8988T (cell line): ENCODE data around the gene ING3.
"Not testable (repeated sequence)": the region's sequence is repeated elsewhere in the genome, so short reads cannot be mapped to it uniquely, and the experiment has no call there.

ENCODE experiments used
- DNase-seq: peaks from one replicate; pipeline ENCODE4 v3.0.0; 2011

Gene ING3

GRCh38 chr7:120951309-120951699 is 727 bp downstream of the ING3 start:
- no peak for DNase-seq

- DNase-seq = no peak
These were observed 1.2 kb downstream of the ING3 start for GRCh38 chr7:120951826-120952225.

GRCh38 chr7:120955577-120956149 is 5.1 kb downstream of the ING3 start:
- DNase-seq = no peak

- DNase-seq = no peak
These were observed 9.4 kb downstream of the ING3 start for GRCh38 chr7:120959929-120960484.

- no peak for DNase-seq
These were observed 10.1 kb downstream of the ING3 start for GRCh38 chr7:120960714-120961113.

GRCh38 chr7:120961638-120962173 is 11.1 kb downstream of the ING3 start:
- no peak for DNase-seq

- DNase-seq = no peak
These were observed 13.5 kb downstream of the ING3 start for GRCh38 chr7:120964088-120964487.

GRCh38 chr7:120966961-120967360 is 16.4 kb downstream of the ING3 start:
- no peak for DNase-seq

GRCh38 chr7:120973849-120974248 is 23.3 kb downstream of the ING3 start:
- DNase-seq = no peak

- no peak for DNase-seq
These were observed 29.4 kb downstream of the ING3 start for GRCh38 chr7:120979765-120980499.

GRCh38 chr7:120981117-120981516 is 30.5 kb downstream of the ING3 start:
- DNase-seq = no peak

GRCh38 chr7:120981888-120982615 is 31.5 kb downstream of the ING3 start:
- DNase-seq = no peak

- not testable (repeated sequence) for DNase-seq
These were observed 33.0 kb downstream of the ING3 start for GRCh38 chr7:120983592-120983991.

- no peak for DNase-seq
These were observed 33.8 kb downstream of the ING3 start for GRCh38 chr7:120984406-120984805.

- DNase-seq = no peak
These were observed 34.7 kb downstream of the ING3 start for GRCh38 chr7:120985130-120985758.

GRCh38 chr7:120985839-120986238 is 35.3 kb downstream of the ING3 start:
- no peak for DNase-seq

GRCh38 chr7:120986650-120987049 is 36.1 kb downstream of the ING3 start:
- no peak for DNase-seq

GRCh38 chr7:120987280-120987679 is 36.7 kb downstream of the ING3 start:
- DNase-seq = no peak

GRCh38 chr7:120987683-120988590 is 37.4 kb downstream of the ING3 start:
- peak; percentile 15 for DNase-seq

GRCh38 chr7:120988591-120989256 is 38.1 kb downstream of the ING3 start, which contains the start of gene CPED1:
CPED1 (plus strand) TSS chr7:120988711; CDS start chr7:120989622, 911 bp downstream.
- DNase-seq = peak; percentile 10
